Measurements from ENCODE around the gene LMX1B.
A peak's percentile ranks its signal among the peaks of the same experiment; 100 is the strongest.
"Not testable (repeated sequence)": the region's sequence is repeated elsewhere in the genome, so short reads cannot be mapped to it uniquely, and the experiment has no call there.

Gene LMX1B

DNA sequence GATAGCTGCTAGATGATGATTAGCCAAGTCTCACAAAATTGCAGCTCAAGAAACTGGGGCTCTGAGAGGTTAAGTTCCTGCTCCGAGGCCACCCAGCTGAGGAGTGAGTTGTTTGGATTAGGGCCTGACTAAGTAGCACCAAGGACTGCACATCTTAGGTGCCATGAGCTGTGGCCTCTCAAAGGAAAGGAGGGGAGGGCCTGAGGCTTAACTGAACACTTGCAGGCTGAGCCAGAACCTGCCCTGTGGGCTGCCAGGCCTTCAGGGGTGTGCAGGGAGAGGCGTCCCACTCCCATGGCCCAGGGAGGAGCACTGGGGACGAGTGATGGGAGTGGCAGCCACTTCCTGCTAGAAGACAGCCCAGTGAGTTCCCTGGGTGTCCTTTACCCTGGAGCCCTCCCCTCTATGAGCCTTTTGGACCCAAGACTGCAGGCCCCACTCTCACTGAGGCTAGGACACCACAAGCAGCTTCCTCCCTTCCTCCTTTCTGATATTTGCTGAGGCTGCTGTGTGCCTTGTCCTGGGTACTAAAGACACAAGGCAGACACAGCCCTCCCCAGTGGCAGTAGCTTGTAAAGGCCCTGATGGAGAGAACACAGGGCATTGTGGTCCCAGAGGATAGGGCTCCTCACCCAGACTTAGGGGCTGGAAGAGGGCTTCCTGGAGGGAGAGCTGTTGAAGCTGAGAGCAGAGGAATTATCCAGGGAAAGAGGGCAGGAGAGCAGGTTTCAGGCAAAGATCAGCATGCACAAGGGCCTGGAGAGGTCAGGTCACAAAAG, 22.1 kb downstream of the LMX1B start:
- DNase-seq, result no peak

GRCh38 chr9:126636983-126637798, 23.5 kb downstream of the LMX1B start:
- DNase-seq, result peak; percentile 59

DNA sequence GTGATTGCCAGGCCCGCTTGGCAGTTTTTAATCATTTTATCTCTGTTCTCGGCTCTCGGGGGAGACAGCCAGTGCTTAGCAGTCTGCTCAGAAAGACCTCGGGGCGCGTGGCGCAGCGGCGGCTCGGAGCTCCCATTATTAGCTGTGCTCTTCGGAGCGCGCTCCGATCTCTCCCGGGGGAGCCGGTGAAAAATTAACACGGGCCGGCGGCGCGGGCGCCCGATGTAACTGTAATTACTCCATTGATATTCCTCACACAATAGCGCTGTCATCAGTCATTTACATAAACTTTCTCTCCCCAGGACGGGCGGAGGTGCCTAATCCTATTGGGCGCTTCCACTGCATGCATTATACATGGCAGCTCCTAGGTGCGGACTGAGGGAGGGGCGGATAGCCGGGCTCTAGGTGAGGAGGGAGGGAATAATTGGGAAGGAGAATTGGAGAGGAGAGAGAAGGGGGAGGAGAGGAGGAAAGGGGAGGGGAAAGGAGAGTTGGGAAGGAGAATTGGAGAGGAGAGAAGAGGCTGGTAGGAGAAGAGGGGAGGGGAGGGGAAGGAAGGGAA, 24.9 kb downstream of the LMX1B start:
- DNase-seq, result no peak

DNA sequence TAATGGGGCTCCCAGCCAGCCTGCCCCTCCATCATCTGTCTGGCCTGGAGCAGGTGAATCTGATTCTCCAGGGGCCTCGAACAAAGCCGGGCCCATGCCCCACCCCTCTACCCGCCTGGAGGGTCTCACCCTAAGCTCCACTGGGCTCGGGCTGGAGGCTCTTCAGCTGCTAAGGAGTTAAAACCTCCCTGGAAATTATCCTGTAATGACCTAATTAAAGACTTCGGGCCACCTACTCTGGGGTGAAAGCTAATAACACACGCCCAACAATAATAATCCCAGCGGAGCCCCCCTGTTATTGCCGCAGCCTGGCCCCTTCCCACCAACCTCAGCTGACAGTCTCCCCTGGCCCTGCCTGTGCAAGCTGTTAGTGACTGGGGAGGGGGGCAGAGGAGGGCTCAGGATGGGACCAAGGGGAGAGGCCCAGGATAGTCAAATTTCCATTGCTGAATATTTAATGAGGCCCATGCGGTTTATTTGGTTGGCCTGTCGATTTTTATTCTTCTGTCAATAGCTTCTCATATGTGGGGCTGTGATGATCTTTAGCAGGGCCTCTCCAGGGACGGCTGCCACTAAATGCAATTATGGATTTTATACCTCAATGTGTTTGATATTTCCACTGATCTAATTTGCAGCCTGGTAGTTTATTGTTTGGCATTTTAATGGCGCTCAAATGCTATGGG, 25.7 kb downstream of the LMX1B start:
- DNase-seq, result no peak

- no peak for DNase-seq
Measured at GRCh38 chr9:126641118-126641851, 27.6 kb downstream of the LMX1B start.

GRCh38 chr9:126642010-126642744, 28.4 kb downstream of the LMX1B start:
- no peak for DNase-seq

DNA sequence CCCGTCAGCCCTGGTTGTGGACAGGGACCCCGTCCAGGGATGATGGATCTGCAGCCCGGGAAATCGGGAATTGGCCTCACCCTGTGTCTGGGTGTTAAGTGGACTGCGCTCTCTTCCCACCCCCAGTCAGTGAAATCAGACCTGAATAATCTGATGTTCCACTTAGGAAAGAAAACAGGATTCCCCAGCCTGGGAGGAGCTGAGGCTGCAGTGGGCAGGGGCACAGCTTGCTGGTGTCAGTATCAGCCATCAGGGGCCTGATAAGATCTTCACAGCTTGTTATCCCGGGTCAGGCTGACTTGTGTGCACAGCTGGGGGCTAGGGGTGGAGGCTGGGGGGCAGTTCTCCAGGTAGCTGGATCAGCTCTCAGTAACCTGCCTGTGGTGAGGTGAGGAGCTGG, 29.1 kb downstream of the LMX1B start:
- DNase-seq, result no peak

- no peak for DNase-seq
Measured at GRCh38 chr9:126643945-126644527, 30.3 kb downstream of the LMX1B start.

DNA sequence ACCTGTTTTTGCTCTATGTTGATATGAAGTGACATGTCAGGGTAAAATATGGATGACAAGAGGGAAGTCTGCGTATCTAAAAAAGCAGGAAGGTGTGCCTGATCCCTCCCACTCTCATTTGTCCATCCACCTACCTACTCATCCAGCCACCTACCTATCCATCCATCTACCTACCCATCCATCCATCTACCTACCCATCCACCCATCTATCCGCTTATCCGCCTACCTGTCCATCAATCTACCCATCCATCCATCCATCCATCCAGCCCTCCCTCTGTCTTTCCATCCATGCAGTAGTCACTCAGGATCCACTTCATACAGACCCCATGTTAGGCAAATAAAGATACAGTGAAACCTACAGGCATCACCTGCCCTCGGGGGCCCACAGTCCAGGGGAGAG, 32.4 kb downstream of the LMX1B start:
- DNase-seq, result no peak

DNA sequence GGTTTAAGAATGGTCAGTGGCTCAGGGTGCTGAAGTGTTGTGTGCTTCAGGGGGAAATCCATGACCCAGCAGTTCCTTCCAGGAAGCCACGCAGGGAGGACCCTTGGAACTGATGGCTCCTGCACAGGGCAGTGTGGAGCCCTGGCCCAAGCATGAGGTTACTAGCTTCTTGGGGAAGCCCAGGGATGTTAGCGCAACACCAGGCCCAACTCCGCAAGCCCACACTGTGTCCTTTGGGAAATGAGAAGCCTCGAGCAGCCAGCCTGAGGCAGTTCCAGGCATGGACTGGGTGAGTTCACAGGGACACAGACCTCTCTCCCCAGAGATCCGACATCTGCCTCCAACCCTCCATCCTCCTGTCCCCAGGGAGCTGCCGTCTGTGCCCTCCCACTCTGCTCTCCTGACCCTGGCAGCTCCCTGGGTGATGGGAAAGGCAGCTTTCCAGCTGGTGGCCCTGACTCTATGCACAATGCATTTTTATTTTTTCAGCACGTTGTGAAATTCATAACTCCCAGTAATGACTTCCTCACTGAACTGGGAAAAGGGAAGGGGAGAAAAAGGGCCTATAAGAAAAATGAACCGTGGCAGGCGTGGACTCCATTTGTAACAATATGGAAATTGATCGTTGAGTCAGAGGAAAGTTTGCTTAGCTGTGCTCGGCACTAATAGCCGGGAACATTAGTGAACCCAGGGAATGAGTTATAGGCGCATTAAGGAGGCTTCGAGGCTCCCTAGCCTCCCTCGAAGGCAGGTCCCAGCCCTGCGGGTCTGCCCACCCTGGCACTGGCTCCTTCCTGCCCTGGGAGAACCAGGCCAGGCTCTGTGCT, 34.1 kb downstream of the LMX1B start:
- no peak for DNase-seq

- no peak for DNase-seq
Measured at GRCh38 chr9:126649477-126649876, 35.7 kb downstream of the LMX1B start.

DNA sequence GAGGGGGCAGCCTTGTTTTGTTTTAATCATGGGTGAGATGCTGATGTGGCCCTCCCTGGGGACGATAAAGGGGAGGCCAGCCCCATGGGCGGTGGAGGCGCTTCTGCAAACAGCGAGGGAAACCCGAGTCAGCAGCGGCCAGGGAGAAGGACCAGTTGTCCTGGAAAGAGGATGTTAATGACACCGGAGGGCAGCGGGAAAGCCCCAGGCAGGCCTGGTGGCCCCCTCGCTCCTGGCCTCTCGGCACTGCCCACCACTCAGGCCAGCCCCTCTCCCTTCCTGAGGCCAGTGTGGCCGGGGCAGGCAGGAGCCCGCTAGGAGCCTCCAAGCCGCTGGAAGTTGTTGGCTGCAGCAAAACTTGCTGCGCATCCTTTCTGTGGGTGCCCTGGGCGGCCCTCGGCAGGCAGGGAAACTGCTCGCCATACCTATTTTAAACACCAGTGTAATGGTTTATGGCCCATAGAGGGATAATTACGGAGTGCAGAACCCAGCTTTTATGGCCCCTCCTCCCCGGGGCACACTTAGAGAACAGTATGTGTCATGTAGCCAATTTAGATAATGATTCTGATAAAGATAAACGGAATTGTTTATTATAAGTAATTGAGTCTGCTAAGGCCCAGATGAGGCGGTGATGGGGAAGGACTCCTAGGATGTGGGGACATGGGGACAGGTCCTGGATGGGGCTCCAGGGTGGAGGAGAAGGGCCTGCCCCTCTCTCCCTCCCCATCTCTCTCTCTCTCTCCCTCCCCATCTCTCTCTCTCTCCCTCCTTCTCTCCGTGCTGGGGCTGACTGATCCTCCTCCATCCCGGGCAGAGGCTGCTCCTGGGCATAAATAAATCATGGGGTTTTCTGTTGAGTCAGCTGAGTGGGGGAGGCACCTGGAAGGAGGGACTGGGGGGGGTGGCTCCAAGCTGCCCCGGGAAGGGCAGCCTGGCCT, 36.9 kb downstream of the LMX1B start:
- DNase-seq, result no peak

GRCh38 chr9:126652140-126652582, 38.4 kb downstream of the LMX1B start:
- DNase-seq, result no peak

GRCh38 chr9:126654124-126654523, 40.4 kb downstream of the LMX1B start:
- no peak for DNase-seq

DNA sequence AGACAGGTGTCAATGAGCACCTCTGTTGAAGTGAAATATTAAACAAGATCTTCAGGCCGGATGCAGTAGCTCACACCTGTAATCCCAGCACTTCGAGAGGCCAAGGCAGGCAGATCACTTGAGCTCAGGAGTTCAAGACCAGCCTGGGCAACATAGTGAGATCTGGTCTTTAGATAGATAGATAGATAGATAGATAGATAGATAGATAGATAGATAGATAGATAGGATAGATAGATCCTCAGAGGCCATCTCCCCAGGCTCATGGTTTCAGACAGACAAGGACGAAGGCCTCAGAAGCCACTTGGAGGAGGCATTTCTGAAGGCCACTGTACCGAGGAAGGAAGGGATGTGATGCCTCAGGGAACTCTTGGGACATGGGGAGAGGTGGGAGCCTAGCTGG, 42.5 kb downstream of the LMX1B start:
- DNase-seq, result not testable (repeated sequence)

DNA sequence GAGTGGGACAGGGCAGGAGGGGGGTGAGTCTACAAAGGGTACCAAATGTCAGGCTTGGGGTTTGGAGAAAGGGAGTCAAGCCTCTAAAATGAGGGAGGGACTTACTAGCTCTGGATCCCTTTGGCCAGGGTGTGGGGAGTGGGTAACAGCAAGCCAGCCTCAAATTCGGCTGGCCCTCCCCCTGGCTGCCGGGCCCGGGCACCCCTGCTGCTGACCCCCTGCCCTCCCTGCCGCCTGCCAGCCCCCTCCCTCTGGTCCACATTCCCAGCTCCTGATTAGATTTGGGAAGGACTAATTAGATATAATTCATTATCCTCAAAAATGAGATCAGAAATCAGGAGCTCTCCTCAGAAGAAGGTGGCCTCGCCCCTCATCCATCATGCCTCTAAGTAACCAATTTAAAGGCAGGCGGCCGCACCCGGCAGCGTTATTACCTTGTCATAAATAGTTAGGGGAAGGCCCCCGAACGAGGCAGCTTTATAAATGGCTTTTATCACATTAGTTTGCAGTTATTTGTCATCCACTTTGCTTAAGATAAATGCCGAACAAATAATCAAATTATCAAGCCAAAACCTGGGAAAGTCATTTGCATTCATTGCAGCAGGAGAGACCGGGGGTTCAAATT, 44.6 kb downstream of the LMX1B start:
- DNase-seq, result no peak

DNA sequence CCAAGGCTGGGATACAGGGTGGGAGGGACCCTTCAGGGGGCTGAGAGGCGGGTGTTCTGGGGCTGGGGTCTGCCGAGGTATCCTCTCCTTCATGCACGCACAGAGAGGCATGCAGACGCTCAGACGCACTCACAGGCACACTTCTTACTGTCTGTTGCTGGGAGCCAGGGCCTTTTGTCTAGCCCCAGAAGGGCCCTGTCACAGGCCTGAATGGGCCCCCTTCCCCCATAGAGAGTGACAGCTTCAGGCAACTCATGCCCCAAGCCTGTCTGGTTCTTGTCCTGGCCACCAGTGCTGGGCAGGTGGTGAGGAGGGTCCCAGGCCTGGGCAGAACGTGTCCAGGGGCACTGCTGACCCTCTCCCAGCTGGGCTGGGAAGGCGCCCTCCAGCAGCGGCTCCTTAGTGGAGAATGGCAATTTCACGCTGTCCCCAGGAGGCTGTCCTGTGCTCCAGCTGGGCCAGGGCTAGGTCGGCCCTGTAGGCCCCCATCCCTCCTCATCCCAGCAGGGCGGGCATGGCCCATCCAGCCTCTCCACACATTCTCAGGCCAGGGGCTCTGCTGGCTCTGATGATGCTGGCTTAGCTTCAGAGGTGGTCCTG, 45.3 kb downstream of the LMX1B start:
- no peak for DNase-seq

DNA sequence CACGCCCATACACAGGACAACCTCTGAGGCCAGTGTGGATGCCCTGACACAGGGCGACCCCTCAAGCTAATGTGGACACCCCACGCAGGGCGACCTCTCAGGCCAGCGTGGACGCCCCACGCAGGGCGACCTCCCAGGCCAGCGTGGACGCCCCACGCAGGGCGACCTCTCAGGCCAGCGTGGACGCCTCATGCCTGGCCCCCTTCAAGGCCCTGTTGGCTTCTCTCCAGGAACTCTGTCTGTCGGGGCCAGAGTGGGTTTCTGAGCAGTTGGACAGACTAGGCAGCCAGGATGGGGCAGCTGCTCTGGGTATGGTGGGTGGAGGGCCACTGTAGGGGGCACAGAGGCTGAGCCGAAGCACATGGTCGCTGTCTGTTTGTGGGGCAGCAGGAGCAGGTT, 47.4 kb downstream of the LMX1B start:
- DNase-seq, result no peak
